GM19467 (cell line): ENCODE results near the gene USP2.

Source experiments
- ATAC-seq: cut with Tn5 transposase; IDR thresholded peaks from one replicate; pipeline ENCODE4 v1.9.1; 2021; ENCODE audit warnings: mild to moderate bottlenecking, moderate library complexity; ENCODE audit not compliant: unreplicated experiment

USP2 gene

GRCh38 chr11:119342362-119343130 is 38.9 kb downstream of the USP2 start:
- ATAC-seq: no peak

- ATAC-seq: no peak
Observed at GRCh38 chr11:119342023-119342300, 39.5 kb downstream of the USP2 start.

GRCh38 chr11:119341222-119342022 is 40.1 kb downstream of the USP2 start:
- no peak for ATAC-seq

DNA sequence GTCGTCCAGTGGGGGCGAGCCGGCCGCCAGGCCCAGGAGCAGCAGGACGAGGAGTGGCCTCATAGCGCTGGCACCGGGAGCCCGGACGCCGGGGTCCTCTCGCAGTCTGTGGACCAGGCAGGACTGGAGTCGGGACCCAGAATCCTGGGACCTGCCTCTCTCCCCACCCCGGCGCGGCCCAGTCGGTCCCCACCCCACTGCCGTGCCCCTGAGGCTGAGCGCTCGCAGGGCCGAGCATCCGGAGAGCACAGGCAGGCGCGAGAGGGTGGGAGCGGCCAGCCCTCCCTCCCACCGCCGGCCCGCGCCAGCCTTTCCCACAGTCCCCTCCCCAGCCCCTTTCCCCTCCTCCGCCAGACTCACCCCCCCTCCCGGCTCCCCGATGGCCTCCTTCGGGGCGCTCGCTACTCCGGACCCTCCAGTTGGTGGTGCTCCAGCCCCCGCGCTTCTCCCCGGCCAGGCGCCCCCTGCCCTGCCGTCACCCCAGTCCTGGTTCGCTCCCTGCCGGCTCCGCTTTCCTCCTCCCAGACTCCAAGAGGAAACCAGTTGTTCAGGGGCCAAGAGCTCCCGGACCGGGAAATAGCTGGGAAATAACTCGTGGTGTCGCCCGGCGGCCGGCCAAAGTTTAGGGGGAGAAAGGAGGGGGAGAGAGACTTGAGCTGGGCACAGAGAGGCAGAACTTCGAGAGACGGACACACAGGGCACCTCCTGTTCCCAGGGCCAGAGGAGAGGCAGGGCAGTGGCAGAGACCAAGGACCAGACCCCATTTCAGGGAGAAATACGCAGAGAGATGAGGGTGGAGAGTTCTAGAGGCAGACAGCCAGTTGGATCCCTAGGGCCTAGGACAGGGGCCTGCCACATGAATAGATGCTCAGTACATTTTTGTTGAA is 40.9 kb downstream of the USP2 start, which contains the start of gene C1QTNF5:
Gene C1QTNF5 (minus strand): TSS at position 549 of the 887 bp plus-strand sequence. CDS start 486 bp downstream, at position 63.
- no peak for ATAC-seq

- no peak for ATAC-seq
Observed at GRCh38 chr11:119339589-119340334, 41.7 kb downstream of the USP2 start.

- no peak for ATAC-seq
Observed at GRCh38 chr11:119338965-119339588, 42.4 kb downstream of the USP2 start.

DNA sequence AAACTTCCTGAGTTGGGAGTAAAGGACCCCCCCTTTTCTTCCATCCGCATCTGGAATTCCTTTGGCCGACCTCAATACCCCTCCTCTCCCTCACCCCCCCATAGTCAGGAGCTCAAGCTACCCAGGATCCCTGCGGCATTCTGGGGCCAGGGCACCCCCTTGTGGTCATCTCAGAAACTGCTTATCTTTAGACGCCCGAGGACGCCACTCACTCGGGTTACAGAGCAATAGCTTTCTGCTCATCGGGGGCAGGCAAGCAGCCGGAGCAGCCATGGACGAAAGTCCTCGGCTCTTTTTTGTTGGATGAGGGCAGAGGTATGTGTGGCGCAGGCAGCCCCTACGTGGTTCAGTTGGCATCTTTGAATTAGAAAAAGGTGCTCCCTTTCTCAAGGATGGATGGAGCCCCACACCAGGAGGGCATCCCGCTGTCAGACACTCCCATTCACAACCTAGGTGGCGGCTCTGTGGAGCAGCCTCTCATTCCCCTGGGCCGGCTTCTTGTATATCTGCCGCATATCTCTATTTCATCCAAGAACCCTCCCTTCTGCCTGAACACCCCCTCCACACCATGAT is 43.1 kb downstream of the USP2 start:
- ATAC-seq: no peak

GRCh38 chr11:119337581-119338317 is 43.7 kb downstream of the USP2 start:
- ATAC-seq: no peak

GRCh38 chr11:119336744-119337469 is 44.6 kb downstream of the USP2 start:
- no peak for ATAC-seq

DNA sequence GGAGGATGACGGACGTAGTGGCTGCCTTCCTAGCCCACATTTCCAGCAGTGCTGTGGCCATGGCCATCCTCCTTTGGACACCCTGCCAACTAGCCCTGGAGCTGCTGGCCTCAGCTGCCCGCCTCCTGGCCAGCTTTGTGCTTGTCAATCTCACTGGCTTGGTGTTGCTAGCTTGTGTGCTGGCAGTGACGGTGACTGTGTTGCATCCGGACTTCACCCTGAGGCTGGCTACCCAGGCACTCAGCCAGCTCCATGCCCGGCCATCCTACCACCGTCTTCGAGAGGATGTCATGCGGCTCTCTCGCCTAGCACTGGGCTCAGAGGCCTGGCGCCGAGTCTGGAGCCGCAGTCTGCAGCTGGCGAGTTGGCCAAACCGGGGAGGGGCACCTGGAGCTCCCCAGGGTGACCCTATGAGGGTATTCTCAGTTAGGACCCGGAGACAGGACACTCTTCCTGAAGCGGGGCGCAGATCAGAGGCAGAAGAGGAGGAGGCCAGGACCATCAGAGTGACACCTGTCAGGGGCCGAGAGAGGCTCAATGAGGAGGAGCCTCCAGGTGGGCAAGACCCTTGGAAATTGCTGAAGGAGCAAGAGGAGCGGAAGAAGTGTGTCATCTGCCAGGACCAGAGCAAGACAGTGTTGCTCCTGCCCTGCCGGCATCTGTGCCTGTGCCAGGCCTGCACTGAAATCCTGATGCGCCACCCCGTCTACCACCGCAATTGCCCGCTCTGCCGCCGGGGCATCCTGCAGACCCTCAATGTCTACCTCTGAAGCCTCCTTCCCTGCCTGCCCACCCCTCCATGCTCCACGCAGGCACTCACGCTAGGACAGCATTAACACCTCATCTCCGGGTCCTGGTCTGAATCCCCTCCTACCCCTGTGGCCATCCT is 45.6 kb downstream of the USP2 start:
- no peak for ATAC-seq

DNA sequence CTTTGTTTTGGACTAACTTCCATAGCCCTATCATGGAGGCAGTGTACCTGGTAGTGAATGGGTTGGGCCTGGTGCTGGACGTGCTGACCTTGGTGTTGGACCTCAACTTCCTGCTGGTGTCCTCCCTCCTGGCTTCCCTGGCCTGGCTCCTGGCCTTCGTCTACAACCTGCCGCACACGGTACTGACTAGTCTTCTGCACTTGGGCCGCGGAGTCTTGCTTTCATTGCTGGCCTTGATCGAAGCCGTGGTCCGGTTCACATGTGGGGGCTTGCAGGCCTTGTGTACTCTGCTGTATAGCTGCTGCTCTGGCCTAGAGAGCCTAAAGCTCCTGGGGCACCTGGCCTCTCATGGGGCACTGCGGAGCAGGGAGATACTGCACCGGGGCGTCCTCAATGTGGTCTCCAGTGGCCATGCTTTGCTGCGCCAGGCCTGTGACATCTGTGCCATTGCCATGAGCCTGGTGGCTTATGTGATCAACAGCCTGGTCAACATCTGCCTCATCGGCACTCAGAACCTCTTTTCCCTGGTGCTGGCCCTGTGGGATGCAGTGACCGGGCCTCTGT is 46.3 kb downstream of the USP2 start:
- ATAC-seq: no peak

DNA sequence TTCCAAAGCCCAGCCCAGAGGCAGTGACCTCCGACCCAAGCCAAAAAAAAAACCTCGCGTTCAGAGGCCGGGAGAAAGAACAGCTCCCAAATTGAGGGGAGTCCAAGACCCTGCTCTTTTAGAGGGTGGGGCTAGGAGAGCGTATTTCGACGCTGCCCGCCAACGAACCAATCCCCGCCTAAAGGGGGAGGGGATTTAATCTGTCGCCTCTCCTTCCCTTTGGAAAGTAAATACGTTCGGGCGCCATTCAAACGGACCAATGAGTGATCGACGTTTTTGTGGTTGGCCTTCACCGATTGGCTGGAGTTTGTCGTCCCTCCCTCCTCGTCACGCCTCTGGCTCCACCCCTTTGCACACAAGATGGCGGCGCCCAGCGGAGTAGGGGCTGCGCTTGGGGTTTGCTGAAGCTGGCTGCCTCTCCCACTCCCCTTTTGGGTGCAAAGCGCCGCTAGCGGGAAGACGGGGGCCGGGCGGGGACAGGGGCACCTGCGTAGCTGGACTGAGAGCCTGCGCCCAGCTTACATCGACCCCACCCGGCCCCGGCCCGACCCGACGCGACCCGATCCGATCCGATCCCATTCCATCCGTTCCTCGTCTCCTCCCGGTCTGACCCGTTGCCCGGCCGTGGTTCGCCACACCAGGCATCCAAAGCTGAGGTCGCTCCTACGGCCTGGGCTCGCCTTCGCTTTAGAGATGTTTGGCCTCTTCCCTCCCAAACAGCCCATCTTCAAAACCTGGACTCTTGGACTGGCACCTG is 47.1 kb downstream of the USP2 start, which contains the start of gene RNF26:
Gene RNF26 (plus strand): TSS at position 354 of the 757 bp plus-strand sequence. CDS start 596 bp downstream, outside the sequence.
- peak; percentile 82 for ATAC-seq

DNA sequence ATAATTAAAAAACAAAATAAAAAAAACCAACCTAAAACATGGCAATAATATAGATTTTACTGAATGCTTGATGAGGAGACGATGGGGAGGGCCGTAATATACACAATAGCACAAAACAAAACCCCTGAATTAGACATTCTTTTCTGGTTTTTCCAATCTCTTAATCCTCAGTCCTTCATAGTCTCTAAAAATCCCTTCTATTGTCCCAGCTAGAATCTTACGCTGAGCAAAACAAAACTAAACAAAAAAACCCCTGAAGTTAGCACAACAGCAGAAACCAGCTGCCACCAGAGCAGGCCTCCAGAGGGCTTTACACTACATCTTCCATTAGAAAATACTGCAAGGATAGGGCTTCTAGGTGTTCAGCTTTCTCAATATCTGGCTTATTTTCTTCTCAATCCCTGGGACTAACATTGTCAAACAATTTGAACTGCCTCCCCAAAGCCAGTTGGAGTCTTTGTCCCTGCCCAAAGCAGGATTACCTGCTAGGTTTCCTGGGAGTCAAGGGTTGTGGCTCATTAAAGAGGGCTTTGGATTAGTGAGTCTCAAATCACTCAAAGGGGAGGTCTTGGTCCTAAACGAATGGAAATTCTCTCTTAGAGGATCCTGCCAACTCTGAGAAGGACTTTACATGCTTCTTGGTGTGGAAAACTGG is 49.3 kb downstream of the USP2 start:
- no peak for ATAC-seq

DNA sequence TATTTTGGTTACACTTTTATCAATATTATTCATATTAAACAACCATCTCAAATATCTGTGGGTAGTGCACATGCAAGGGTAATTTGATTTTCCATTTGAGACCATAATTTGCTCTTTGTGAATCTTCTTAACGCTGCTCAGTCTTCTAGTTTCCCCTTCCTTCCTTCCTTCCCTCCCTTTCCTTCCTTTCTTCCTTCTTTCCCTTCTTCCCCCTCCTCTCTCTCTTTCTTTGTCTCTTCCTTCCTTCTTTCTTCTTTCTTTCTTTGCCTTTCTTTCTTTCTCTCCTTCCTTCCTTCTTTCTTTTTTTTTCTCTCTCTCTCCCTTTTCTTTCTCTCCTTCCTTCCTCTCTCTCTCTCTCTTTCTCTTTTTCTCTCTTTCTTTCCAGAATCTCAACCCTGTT is 51.3 kb downstream of the USP2 start:
- no peak for ATAC-seq

- no peak for ATAC-seq
Observed at GRCh38 chr11:119329320-119329719, 52.2 kb downstream of the USP2 start.

DNA sequence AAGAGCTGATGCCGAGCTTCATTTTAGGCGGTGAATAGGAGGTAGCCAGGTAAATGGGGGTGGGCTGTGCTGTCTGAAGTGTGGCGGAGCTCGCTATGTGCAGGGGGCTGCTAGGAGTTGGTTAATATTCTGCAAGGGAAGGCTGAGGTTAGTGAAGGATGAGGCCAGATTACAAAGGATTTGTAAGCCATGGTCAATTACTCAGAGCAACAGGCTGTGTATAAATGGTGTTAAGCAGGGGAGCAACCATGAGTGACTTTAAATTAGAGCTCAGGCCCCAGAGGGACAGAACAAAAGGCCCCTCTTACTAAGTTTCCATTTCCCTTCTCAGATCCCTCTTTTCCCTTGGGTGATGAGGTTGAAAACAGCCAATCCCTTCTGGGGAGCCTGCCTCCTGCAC is 57.3 kb downstream of the USP2 start:
- no peak for ATAC-seq
